GM12875 (cell line): ENCODE measurements around the gene PGK1.

ENCODE experiments used
- H3K4me3 ChIP-seq: one replicate; pipeline ENCODE4 v1.5.1; 2011; ENCODE audit warnings: low read depth, low read length, control low read depth
- CTCF ChIP-seq: IDR thresholded peaks from 2 replicates; pipeline ENCODE4 v1.5.1; 2011; ENCODE audit warnings: low read depth, mild to moderate bottlenecking, control low read depth, inconsistent platforms, low read length, moderate library complexity, borderline replicate concordance; ENCODE audit not compliant: insufficient read depth

PGK1 gene

GRCh38 chrX:78104447-78105176, 564 bp downstream of the PGK1 start:
- no peak for TF ChIP-seq CTCF
- H3K4me3 ChIP-seq, result peak overlapping the region; percentile 81

- no peak for TF ChIP-seq CTCF
- peak overlapping the region; percentile 81 for H3K4me3 ChIP-seq
These were observed 2.0 kb downstream of the PGK1 start for GRCh38 chrX:78105944-78106650.

GRCh38 chrX:78106651-78106986, 2.6 kb downstream of the PGK1 start:
- peak overlapping the region; percentile 81 for H3K4me3 ChIP-seq

GRCh38 chrX:78109458-78109857, 5.4 kb downstream of the PGK1 start:
- no peak overlapping the region for H3K4me3 ChIP-seq

More at GRCh38 chrX:78106651-78106986, 2.6 kb downstream of the PGK1 start:
- no peak for TF ChIP-seq CTCF

GRCh38 chrX:78111140-78111931, 7.3 kb downstream of the PGK1 start:
- no peak overlapping the region for H3K4me3 ChIP-seq
- no peak for TF ChIP-seq CTCF

More at GRCh38 chrX:78109458-78109857, 5.4 kb downstream of the PGK1 start:
- TF ChIP-seq CTCF, result no peak

- H3K4me3 ChIP-seq, result no peak overlapping the region
These were observed 12.3 kb downstream of the PGK1 start for GRCh38 chrX:78116365-78116764.

More at GRCh38 chrX:78116365-78116764, 12.3 kb downstream of the PGK1 start:
- TF ChIP-seq CTCF, result no peak
